Measurements from ENCODE around the gene ZNF668. TPM values are rescaled to one million over a fixed set of nuclear protein-coding genes. Genes with fewer than 3 reads are reported as not detected.

The ZNF668 gene
- total and polyA plus RNA-seq, 2 donors (not counting 1 experiment from before 2014, with no cell fraction given) = 5.8 to 12.0 TPM

- peaks cover 20 to 25% of the 10 kb centered on the region in 2 donors for H3K4me1 ChIP-seq (ENCODE audit: control insufficient read depth in 2 of 2, insufficient read depth in 2 of 2, low read length in 2 of 2)
- peaks cover 76% of the 10 kb centered on the region for H3K79me2 ChIP-seq (ENCODE audit: control insufficient read depth, insufficient read depth, low read length)
- DNase-seq (no peak), ATAC-seq (ENCODE audit: low read depth) (no peak)
- H4K20me1 ChIP-seq (ENCODE audit: control insufficient read depth, insufficient read depth, low read length, poor library complexity, severe bottlenecking) = peaks cover 48% of the 10 kb centered on the region
- H3K9me3 ChIP-seq (ENCODE audit: control extremely low read depth in 1 of 3, control insufficient read depth in 2 of 3, insufficient read depth in 1 of 3, low read length in 2 of 3) = peaks cover 0 to 3% (median 0%) of the 10 kb centered on the region in 3 donors
- ChIA-PET CTCF (interaction anchor here (1.0 kb wide), 1 partner anchor 91 kb away, joined by 3 read pairs; the partner anchor contains the start of gene HSD3B7), POLR2A (no interaction called here)
- H3K36me3 ChIP-seq (replicated peaks in 1 of 2; ENCODE audit: control extremely low read depth in 1 of 2, control insufficient read depth in 1 of 2, extremely low read depth in 1 of 2, insufficient read depth in 2 of 2, low read length in 1 of 2) = peaks cover 0 to 46% of the 10 kb centered on the region in 2 experiments
- Mint-ChIP-seq H3K9me3 (ENCODE audit: insufficient read depth) (no peaks in the 10 kb centered on the region), H3K27me3 (no peaks in the 10 kb centered on the region), H3K27ac (no peak overlapping the region), H3K4me3 (peak overlapping the region; percentile 29), H3K4me1 (peaks cover 43% of the 10 kb centered on the region)
- no peak for TF ChIP-seq CTCF (IDR thresholded peaks at IDR 0.05)
- no peak for TF ChIP-seq EZH2 (IDR thresholded peaks at IDR 0.05; ENCODE audit: borderline replicate concordance, insufficient read depth, low read depth, low read length, poor library complexity, severe bottlenecking)
- H3K4me3 ChIP-seq (ENCODE audit: control extremely low read depth in 1 of 5, extremely low read depth in 1 of 5, insufficient read depth in 1 of 5, low read depth in 2 of 5, low read length in 4 of 5) = no peak overlapping the region
- WGBS (ENCODE audit: insufficient coverage) = 93% methylated on average over 16 of the region's 16 CpGs
- no peaks in the 10 kb centered on the region for H3K27me3 ChIP-seq (replicated peaks in 1 of 4; ENCODE audit: control extremely low read depth in 1 of 4, control insufficient read depth in 3 of 4, insufficient read depth in 4 of 4, low read length in 3 of 4)
- H3K4me2 ChIP-seq (replicated peaks; ENCODE audit: low read depth, low read length, poor library complexity, severe bottlenecking) = no peak overlapping the region
- no peak overlapping the region for H3K9ac ChIP-seq (ENCODE audit: low read length)
- H2AFZ ChIP-seq (ENCODE audit: insufficient read depth, low read depth, low read length, poor library complexity, severe bottlenecking) = no peak overlapping the region
- no peak overlapping the region for H3K27ac ChIP-seq (ENCODE audit: low read length in 2 of 2)
- intact Hi-C loops (cut with micrococcal nuclease) = no loop called here
Observed at GRCh38 chr16:31076319-31076718, 2.3 kb upstream of the ZNF668 start.

GRCh38 chr16:31074814-31075183 lies 759 bp upstream of the ZNF668 start:
- peak overlapping the region; percentile 95 for H3K4me3 Mint-ChIP-seq

More at GRCh38 chr16:31074814-31075183, 759 bp upstream of the ZNF668 start:
- Histone ChIP-seq H3K4me2 (replicated peaks; ENCODE audit: low read depth, low read length, poor library complexity, severe bottlenecking) (peak overlapping the region; percentile 78), H3K9ac (ENCODE audit: low read length) (peak overlapping the region; percentile 89), H3K27me3 (replicated peaks in 1 of 4; ENCODE audit: control extremely low read depth in 1 of 4, control insufficient read depth in 3 of 4, insufficient read depth in 4 of 4, low read length in 3 of 4) (no peaks in the 10 kb centered on the region), H2AFZ (ENCODE audit: insufficient read depth, low read depth, low read length, poor library complexity, severe bottlenecking) (peak overlapping the region; percentile 94), H3K9me3 (ENCODE audit: control extremely low read depth in 1 of 3, control insufficient read depth in 2 of 3, insufficient read depth in 1 of 3, low read length in 2 of 3) (peaks cover 0 to 3% (median 0%) of the 10 kb centered on the region in 3 donors), H4K20me1 (ENCODE audit: control insufficient read depth, insufficient read depth, low read length, poor library complexity, severe bottlenecking) (peaks cover 32% of the 10 kb centered on the region), H3K27ac (ENCODE audit: low read length in 2 of 2) (peak overlapping the region; percentile 75 to 89), H3K4me1 (ENCODE audit: control insufficient read depth in 2 of 2, insufficient read depth in 2 of 2, low read length in 2 of 2) (peaks cover 20 to 25% of the 10 kb centered on the region in 2 donors), H3K36me3 (replicated peaks in 1 of 2; ENCODE audit: control extremely low read depth in 1 of 2, control insufficient read depth in 1 of 2, extremely low read depth in 1 of 2, insufficient read depth in 2 of 2, low read length in 1 of 2) (peaks cover 0 to 31% of the 10 kb centered on the region in 2 experiments), H3K4me3 (ENCODE audit: control extremely low read depth in 1 of 5, extremely low read depth in 1 of 5, insufficient read depth in 1 of 5, low read depth in 2 of 5, low read length in 4 of 5) (peak overlapping the region; percentile 73 to 99 (median 91)), H3K79me2 (ENCODE audit: control insufficient read depth, insufficient read depth, low read length) (peaks cover 62% of the 10 kb centered on the region)
- ChIA-PET POLR2A (interaction anchor here (1.0 to 2.4 kb wide), 8 partner anchors 9 to 799 kb away, joined by 3 to 28 read pairs (median 12); partner anchors contain the start of genes ARMC5, FUS, KAT8 and STX4), CTCF (interaction anchor here (0.8 to 1.4 kb wide), 5 partner anchors 23 to 308 kb away, joined by 3 to 5 read pairs (median 3); partner anchors contain the start of gene STX4)
- H3K27ac Mint-ChIP-seq = peak overlapping the region; percentile 96
- no peak for TF ChIP-seq CTCF (IDR thresholded peaks at IDR 0.05)
- DNase-seq (peak; percentile 19), ATAC-seq (ENCODE audit: low read depth) (no peak)
- no peaks in the 10 kb centered on the region for H3K27me3 Mint-ChIP-seq
- intact Hi-C loops (cut with micrococcal nuclease) = loop anchor here (1.0 to 5.0 kb wide), 9 partner anchors 20 to 1112 kb away; partner anchors contain the start of genes ARMC5, BCKDK, FBXL19 and KAT8
- H3K4me1 Mint-ChIP-seq = peaks cover 39% of the 10 kb centered on the region
- H3K9me3 Mint-ChIP-seq (ENCODE audit: insufficient read depth) = no peaks in the 10 kb centered on the region
- WGBS (ENCODE audit: insufficient coverage) = 3% methylated on average over 6 of the region's 7 CpGs
